HFFc6 (cell line): ENCODE results near the gene CEL. TPM values are rescaled to one million over a fixed set of nuclear protein-coding genes. Genes with fewer than 3 reads are reported as not detected.

ENCODE experiments used
- DNase-seq: peaks from one replicate; pipeline ENCODE4 v3.0.0-alpha.2; 2018
- H3K27ac Mint-ChIP-seq: 2 replicates; pipeline ENCODE4 v1.8.0; 2020; ENCODE audit warnings: mild to moderate bottlenecking, mixed read lengths
- H3K27me3 Mint-ChIP-seq: 2 replicates; pipeline ENCODE4 v1.8.0; 2021; ENCODE audit warnings: mild to moderate bottlenecking, moderate library complexity, mixed read lengths; ENCODE audit not compliant: insufficient read depth
- H3K36me3 Mint-ChIP-seq: 2 replicates; pipeline ENCODE4 v1.8.0; 2021; ENCODE audit warnings: low read depth, mixed read lengths
- H3K4me1 Mint-ChIP-seq: 2 replicates; pipeline ENCODE4 v1.8.0; 2020; ENCODE audit warnings: low read depth, mixed read lengths
- H3K4me3 Mint-ChIP-seq: 2 replicates; pipeline ENCODE4 v1.8.0; 2020; ENCODE audit warnings: mild to moderate bottlenecking, moderate library complexity, mixed read lengths
- H3K9me3 Mint-ChIP-seq: 2 replicates; pipeline ENCODE4 v1.8.0; 2020; ENCODE audit warnings: mild to moderate bottlenecking, mixed read lengths
- total RNA-seq, 6 experiments: library from RNA; stranded (reverse); fragmentation: NEBNext Ultra II Directional; extraction: Animal tissue kit (Norgen Biotek cat#: 25700); gene quantifications; 2 replicates in 1 of 6; 3 replicates in 5 of 6; pipeline ENCODE4 v1.2.3, GENCODE V29; 2021
- TF ChIP-seq, protein P1 (sequence below): fragments of 200-600 bp; sonication (generic); IDR thresholded peaks from 2 replicates; pipeline ENCODE4 v1.5.0; 2021; ENCODE audit warnings: antibody characterized with exemption, mild to moderate bottlenecking

CEL gene
- total RNA-seq, 6 experiments from 2014 or later = 0.25 to 0.60 (median 0.43) TPM

DNA sequence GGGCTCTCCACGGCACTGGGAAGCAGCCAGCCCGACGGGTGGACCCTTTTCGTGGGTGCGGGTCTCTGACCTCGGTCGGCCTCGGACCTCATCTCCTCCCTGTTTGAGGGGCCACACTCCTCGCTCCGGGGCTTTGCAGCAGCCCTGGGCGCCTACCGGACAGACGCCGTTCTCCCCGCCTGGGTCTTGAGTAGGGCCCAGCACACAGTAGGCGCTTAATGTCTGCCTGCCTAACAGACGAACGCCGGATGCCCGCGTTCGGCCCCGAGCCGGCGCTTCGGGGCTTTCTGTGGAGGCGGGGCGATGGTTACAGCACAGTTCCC lies 31.8 kb upstream of the CEL start:
- peak overlapping the region; percentile 96 for H3K4me3 Mint-ChIP-seq
- H3K36me3 Mint-ChIP-seq = peaks cover 34% of the 10 kb centered on the region
- H3K27me3 Mint-ChIP-seq = peaks cover 9% of the 10 kb centered on the region
- peak overlapping the region; percentile 96 for H3K27ac Mint-ChIP-seq
- TF ChIP-seq, protein P1, sequence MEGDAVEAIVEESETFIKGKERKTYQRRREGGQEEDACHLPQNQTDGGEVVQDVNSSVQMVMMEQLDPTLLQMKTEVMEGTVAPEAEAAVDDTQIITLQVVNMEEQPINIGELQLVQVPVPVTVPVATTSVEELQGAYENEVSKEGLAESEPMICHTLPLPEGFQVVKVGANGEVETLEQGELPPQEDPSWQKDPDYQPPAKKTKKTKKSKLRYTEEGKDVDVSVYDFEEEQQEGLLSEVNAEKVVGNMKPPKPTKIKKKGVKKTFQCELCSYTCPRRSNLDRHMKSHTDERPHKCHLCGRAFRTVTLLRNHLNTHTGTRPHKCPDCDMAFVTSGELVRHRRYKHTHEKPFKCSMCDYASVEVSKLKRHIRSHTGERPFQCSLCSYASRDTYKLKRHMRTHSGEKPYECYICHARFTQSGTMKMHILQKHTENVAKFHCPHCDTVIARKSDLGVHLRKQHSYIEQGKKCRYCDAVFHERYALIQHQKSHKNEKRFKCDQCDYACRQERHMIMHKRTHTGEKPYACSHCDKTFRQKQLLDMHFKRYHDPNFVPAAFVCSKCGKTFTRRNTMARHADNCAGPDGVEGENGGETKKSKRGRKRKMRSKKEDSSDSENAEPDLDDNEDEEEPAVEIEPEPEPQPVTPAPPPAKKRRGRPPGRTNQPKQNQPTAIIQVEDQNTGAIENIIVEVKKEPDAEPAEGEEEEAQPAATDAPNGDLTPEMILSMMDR = no peak
- peaks cover 23% of the 10 kb centered on the region for H3K4me1 Mint-ChIP-seq
- H3K9me3 Mint-ChIP-seq = peaks cover 13% of the 10 kb centered on the region
- no peak for DNase-seq

DNA sequence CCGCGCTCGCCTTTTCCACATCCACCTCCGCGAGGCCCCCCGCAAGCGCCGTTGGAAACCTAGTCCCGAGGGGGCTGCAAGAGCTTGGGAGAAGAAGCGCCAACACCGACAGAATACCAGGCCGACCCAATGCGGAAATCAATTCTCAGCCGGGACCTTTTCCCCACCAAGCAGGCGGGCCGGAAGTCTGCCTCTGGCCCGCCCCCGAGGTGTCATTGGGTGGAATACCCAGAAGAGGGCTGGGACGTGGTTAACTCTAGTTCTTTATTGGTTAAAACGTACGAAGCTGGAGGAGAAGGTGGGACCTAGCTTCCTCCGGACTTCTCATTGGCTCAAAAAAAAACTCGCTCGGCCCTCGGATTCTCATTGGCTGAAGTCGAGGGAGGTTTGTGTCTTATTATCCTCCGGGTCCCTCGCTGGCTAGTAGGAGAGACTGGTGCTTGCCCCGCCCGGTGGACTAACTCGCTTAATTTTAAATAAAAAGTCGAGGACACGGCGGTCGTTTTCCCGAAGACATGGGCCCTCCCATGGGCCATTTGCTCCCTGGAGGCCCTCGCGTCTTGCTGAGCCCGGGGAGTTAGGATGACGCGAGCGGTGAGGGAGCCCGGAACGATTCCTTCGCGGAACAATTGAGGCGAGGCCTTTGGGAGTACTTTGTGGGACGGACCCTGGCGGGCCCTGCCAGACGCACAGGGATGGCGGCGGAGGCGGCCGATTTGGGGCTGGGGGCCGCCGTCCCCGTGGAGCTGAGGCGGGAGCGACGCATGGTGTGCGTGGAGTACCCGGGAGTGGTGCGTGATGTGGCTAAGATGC lies 31.3 kb upstream of the CEL start, which contains the start of gene GTF3C5:
TSS of gene GTF3C5 (plus strand) at position 681 of the 813 bp plus-strand sequence. CDS start at position 696, 15 bp downstream.
- Mint-ChIP-seq H3K27ac (peak within 1 kb of the TSS; percentile 96), H3K4me3 (peak within 1 kb of the TSS; percentile 96), H3K4me1 (peaks cover 23% of the 10 kb centered on the region), H3K27me3 (peaks cover 9% of the 10 kb centered on the region), H3K36me3 (peaks cover 34% of the 10 kb centered on the region), H3K9me3 (peaks cover 13% of the 10 kb centered on the region)
- TF ChIP-seq, protein P1 = peak; percentile 23; the same call in 1 of the 2 replicates
- peak; percentile 99 for DNase-seq

DNA sequence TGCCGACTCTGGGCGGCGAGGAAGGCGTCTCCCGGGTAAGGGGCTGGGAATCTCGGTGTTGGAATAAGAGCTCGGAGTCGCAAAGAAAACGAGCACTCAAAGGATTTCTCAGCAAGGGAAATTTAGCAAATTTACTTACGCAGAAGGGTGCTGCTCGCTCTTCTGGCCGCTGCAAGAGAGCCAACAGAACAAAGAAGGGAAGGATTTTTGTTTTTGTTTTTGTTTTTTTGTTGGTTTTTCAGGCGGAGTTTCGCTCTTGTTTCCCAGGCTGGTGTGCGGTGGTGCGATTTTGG lies 30.7 kb upstream of the CEL start:
- peaks cover 13% of the 10 kb centered on the region for H3K9me3 Mint-ChIP-seq
- peaks cover 23% of the 10 kb centered on the region for H3K4me1 Mint-ChIP-seq
- peak overlapping the region; percentile 96 for H3K27ac Mint-ChIP-seq

DNA sequence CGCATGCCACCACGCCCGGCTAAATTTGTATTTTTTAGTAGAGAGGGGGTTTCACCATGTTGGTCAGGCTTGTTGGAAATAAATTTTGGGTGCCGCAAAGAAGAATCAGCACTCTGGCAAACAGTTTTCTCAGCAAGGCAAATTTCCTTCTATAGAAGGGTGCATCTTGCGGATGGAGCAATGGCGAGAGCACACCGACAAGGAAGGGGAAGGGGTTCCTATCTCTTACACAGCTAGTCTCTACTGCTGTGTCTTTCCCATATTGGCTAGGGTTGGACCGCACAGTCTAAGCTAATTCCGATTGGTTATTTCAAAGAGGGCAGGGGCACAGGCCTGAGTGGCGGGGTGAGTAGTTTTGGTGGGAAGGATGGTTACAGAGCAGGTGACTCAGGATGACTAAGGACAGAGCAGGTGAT lies 30.3 kb upstream of the CEL start:
- H3K27me3 Mint-ChIP-seq = peaks cover 4% of the 10 kb centered on the region
- peaks cover 13% of the 10 kb centered on the region for H3K9me3 Mint-ChIP-seq
- peak overlapping the region; percentile 96 for H3K4me3 Mint-ChIP-seq
- peak overlapping the region; percentile 96 for H3K27ac Mint-ChIP-seq
- peaks cover 23% of the 10 kb centered on the region for H3K4me1 Mint-ChIP-seq
- peaks cover 34% of the 10 kb centered on the region for H3K36me3 Mint-ChIP-seq
- TF ChIP-seq, protein P1 = no peak
- DNase-seq = no peak

More for the DNA sequence above, 30.7 kb upstream of the CEL start:
- TF ChIP-seq, protein P1 = no peak
- DNase-seq = no peak
- Mint-ChIP-seq H3K4me3 (peak overlapping the region; percentile 96), H3K27me3 (peaks cover 8% of the 10 kb centered on the region), H3K36me3 (peaks cover 34% of the 10 kb centered on the region)

DNA sequence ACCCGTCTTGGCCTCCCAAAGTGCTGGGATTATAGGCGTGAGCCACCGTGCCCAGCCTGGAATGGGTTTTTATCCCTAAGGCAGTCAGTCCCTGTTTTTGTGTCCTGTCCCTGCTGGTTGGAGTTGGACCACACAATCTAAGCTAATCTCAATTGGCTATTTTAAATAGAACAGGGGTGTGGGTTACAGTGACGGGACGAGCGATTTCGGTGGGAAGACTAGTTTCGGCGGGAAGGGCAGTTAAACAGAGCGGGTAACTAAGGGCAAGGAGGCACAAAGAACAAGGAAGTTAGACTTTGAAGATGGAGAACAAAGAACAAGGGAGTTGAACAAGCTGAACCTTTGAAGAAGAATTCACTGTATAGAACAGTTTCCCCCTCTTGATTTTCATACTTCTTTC lies 29.6 kb upstream of the CEL start:
- Mint-ChIP-seq H3K27ac (no peak overlapping the region), H3K27me3 (peaks cover 3% of the 10 kb centered on the region; the same call in 1 of the 2 replicates), H3K4me1 (peaks cover 23% of the 10 kb centered on the region), H3K36me3 (peaks cover 39% of the 10 kb centered on the region), H3K4me3 (peak overlapping the region; percentile 96), H3K9me3 (peaks cover 13% of the 10 kb centered on the region)
- no peak for DNase-seq
- TF ChIP-seq, protein P1 = no peak
